HEK293 (cell line): ENCODE data around the gene CPNE8.

Experiments
- CTCF ChIA-PET: fragments of 350-600 bp; formaldehyde crosslinking; extraction: SDS; loops from one replicate; lab custom pipeline; 2021; ENCODE audit warnings: antibody characterized with exemption; lab: Yijun Ruan, JAX
- POLR2A ChIA-PET: fragments of 300-600 bp; formaldehyde crosslinking; extraction: SDS; loops from one replicate; lab custom pipeline; 2020; ENCODE audit warnings: antibody characterized with exemption, inconsistent platforms; lab: Yijun Ruan, JAX
- H3K27ac ChIP-seq: fragments of 200-500 bp; sonication (Bioruptor generic); 2 replicates; pipeline ENCODE4 v1.5.1; 2014; ENCODE audit warnings: low read depth, low read length, control low read depth, inconsistent platforms; ENCODE audit errors: extremely low read depth
- H3K36me3 ChIP-seq, 2 experiments: fragments of 200-500 bp in 1 of 2; sonication (Bioruptor generic) in 1 of 2; 1 replicate in 1 of 2; 2 replicates in 1 of 2; pipeline ENCODE4 v1.5.1; 2014 to 2017; ENCODE audit warnings: inconsistent platforms in 2 of 2, low read length in 2 of 2; ENCODE audit not compliant: control insufficient read depth in 2 of 2, insufficient read depth in 1 of 2
- H3K4me1 ChIP-seq: fragments of 200-500 bp; sonication (Bioruptor generic); 2 replicates; pipeline ENCODE4 v1.5.1; 2014; ENCODE audit warnings: mild to moderate bottlenecking, low read length, inconsistent platforms; ENCODE audit not compliant: control insufficient read depth, insufficient read depth
- H3K4me3 ChIP-seq: 2 replicates; pipeline ENCODE4 v1.5.1; 2011; ENCODE audit warnings: low read depth, mild to moderate bottlenecking, control low read depth, low read length, moderate library complexity
- H3K9me3 ChIP-seq: fragments of 200-500 bp; sonication (Bioruptor generic); 2 replicates; pipeline ENCODE4 v1.5.1; 2014; ENCODE audit warnings: low read depth, low read length, inconsistent platforms; ENCODE audit not compliant: control insufficient read depth, insufficient read depth
- GFI1B ChIP-seq: fragments of 450-650 bp; formaldehyde crosslinking; IDR thresholded peaks from 2 replicates; pipeline ENCODE4 v1.5.1; 2016; ENCODE audit warnings: missing biosample characterization, missing genetic modification characterization
- HOXD13 ChIP-seq: sonication (generic); formaldehyde crosslinking; IDR thresholded peaks from 2 replicates; pipeline ENCODE4 v1.8.0; 2022; ENCODE audit warnings: missing genetic modification reagents, borderline replicate concordance
- OVOL3 ChIP-seq: fragments of 450-650 bp; formaldehyde crosslinking; IDR thresholded peaks from 2 replicates; pipeline ENCODE4 v1.5.1; 2016; ENCODE audit warnings: missing biosample characterization, missing genetic modification characterization
- SP7 ChIP-seq: fragments of 450-650 bp; formaldehyde crosslinking; IDR thresholded peaks from 2 replicates; pipeline ENCODE4 v1.5.1; 2016; ENCODE audit warnings: missing biosample characterization, missing genetic modification characterization
- TCF7L2 ChIP-seq: IDR thresholded peaks from 2 replicates; pipeline ENCODE4 v1.6.1; 2011; ENCODE audit warnings: low read depth, mild to moderate bottlenecking, inconsistent platforms, low read length, moderate library complexity, borderline replicate concordance
- ZBTB11 ChIP-seq: fragments of 450-650 bp; formaldehyde crosslinking; conservative IDR thresholded peaks from 2 replicates; pipeline ENCODE4 v1.5.1; 2016; ENCODE audit warnings: low read depth, missing biosample characterization, missing genetic modification characterization
- ZBTB21 ChIP-seq: fragments of 450-650 bp; formaldehyde crosslinking; IDR thresholded peaks from 2 replicates; pipeline ENCODE4 v1.5.1; 2017; ENCODE audit warnings: missing biosample characterization, missing genetic modification characterization
- ZFP69B ChIP-seq: fragments of 450-650 bp; formaldehyde crosslinking; IDR thresholded peaks from 2 replicates; pipeline ENCODE4 v1.5.1; 2016; ENCODE audit warnings: missing biosample characterization, missing genetic modification characterization
- ZNF121 ChIP-seq: fragments of 450-650 bp; formaldehyde crosslinking; IDR thresholded peaks from 2 replicates; pipeline ENCODE4 v1.5.1; 2016; ENCODE audit warnings: missing biosample characterization, missing genetic modification characterization
- ZNF184 ChIP-seq: fragments of 450-650 bp; IDR thresholded peaks from 2 replicates; pipeline ENCODE4 v1.5.1; 2018; ENCODE audit warnings: missing biosample characterization, mild to moderate bottlenecking, missing genetic modification characterization
- ZNF366 ChIP-seq: fragments of 450-650 bp; formaldehyde crosslinking; conservative IDR thresholded peaks from 2 replicates; pipeline ENCODE4 v1.5.1; 2016; ENCODE audit warnings: missing biosample characterization, missing genetic modification characterization
- ZNF423 ChIP-seq: fragments of 450-650 bp; formaldehyde crosslinking; IDR thresholded peaks from 2 replicates; pipeline ENCODE4 v1.5.1; 2016; ENCODE audit warnings: missing biosample characterization, missing genetic modification characterization
- ZNF48 ChIP-seq: fragments of 450-650 bp; formaldehyde crosslinking; IDR thresholded peaks from 2 replicates; pipeline ENCODE4 v1.5.1; 2016; ENCODE audit warnings: missing biosample characterization, missing genetic modification characterization
- ZNF514 ChIP-seq: fragments of 450-650 bp; formaldehyde crosslinking; IDR thresholded peaks from 2 replicates; pipeline ENCODE4 v1.5.1; 2016; ENCODE audit warnings: missing biosample characterization, missing genetic modification characterization
- ZNF560 ChIP-seq: fragments of 450-650 bp; formaldehyde crosslinking; IDR thresholded peaks from 2 replicates; pipeline ENCODE4 v1.5.1; 2017; ENCODE audit warnings: missing biosample characterization, missing genetic modification characterization, borderline replicate concordance
- ZNF596 ChIP-seq: fragments of 450-650 bp; IDR thresholded peaks from 2 replicates; pipeline ENCODE4 v1.5.0; 2018; ENCODE audit warnings: missing biosample characterization, mild to moderate bottlenecking, missing genetic modification characterization, moderate library complexity
- ZNF626 ChIP-seq: fragments of 450-650 bp; sonication (Bioruptor Pico); formaldehyde crosslinking; IDR thresholded peaks from 2 replicates; pipeline ENCODE4 v1.5.1; 2018; ENCODE audit warnings: missing biosample characterization, missing genetic modification characterization, inconsistent platforms
- ZNF664 ChIP-seq: fragments of 450-650 bp; formaldehyde crosslinking; IDR thresholded peaks from 2 replicates; pipeline ENCODE4 v1.5.1; 2016; ENCODE audit warnings: missing biosample characterization, missing genetic modification characterization
- ZNF837 ChIP-seq: fragments of 450-650 bp; formaldehyde crosslinking; IDR thresholded peaks from 2 replicates; pipeline ENCODE4 v1.5.1; 2016; ENCODE audit warnings: missing biosample characterization, missing genetic modification characterization
- ZNF843 ChIP-seq: fragments of 450-650 bp; formaldehyde crosslinking; IDR thresholded peaks from 2 replicates; pipeline ENCODE4 v1.5.1; 2016; ENCODE audit warnings: missing biosample characterization, missing genetic modification characterization
- TF ChIP-seq, protein P1 (sequence below): fragments of 450-650 bp; formaldehyde crosslinking; IDR thresholded peaks from 2 replicates; pipeline ENCODE4 v1.5.0; 2017; ENCODE audit warnings: missing biosample characterization, missing genetic modification characterization, borderline replicate concordance
- TF ChIP-seq, protein P2 (sequence below): fragments of 450-650 bp; formaldehyde crosslinking; IDR thresholded peaks from 2 replicates; pipeline ENCODE4; 2016; ENCODE audit warnings: missing biosample characterization, missing genetic modification characterization

The CPNE8 gene

GRCh38 chr12:38934078-38934584 lies 28.7 kb upstream of the CPNE8 start:
- ChIA-PET POLR2A (no interaction called here), CTCF (interaction anchor here (0.5 to 2.5 kb wide), 6 partner anchors 13 to 755 kb away, joined by 3 to 7 read pairs (median 4); no protein-coding TSS in a partner anchor)
- H3K27ac ChIP-seq: no peak overlapping the region
- no peak overlapping the region for H3K4me3 ChIP-seq
- TF ChIP-seq ZNF423 (tag by site-specific recombination): no peak
- TF ChIP-seq SP7 (tag by site-specific recombination): no peak
- TF ChIP-seq ZNF596: no peak
- no peak for TF ChIP-seq ZNF514 (tag by site-specific recombination)
- no peak for TF ChIP-seq ZNF184 (tag by site-specific recombination)
- no peak for TF ChIP-seq HOXD13 (CRISPR knock-in tag)
- TF ChIP-seq, protein P1, sequence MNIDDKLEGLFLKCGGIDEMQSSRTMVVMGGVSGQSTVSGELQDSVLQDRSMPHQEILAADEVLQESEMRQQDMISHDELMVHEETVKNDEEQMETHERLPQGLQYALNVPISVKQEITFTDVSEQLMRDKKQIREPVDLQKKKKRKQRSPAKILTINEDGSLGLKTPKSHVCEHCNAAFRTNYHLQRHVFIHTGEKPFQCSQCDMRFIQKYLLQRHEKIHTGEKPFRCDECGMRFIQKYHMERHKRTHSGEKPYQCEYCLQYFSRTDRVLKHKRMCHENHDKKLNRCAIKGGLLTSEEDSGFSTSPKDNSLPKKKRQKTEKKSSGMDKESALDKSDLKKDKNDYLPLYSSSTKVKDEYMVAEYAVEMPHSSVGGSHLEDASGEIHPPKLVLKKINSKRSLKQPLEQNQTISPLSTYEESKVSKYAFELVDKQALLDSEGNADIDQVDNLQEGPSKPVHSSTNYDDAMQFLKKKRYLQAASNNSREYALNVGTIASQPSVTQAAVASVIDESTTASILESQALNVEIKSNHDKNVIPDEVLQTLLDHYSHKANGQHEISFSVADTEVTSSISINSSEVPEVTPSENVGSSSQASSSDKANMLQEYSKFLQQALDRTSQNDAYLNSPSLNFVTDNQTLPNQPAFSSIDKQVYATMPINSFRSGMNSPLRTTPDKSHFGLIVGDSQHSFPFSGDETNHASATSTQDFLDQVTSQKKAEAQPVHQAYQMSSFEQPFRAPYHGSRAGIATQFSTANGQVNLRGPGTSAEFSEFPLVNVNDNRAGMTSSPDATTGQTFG (tag by site-specific recombination): no peak
- TF ChIP-seq, protein P2, sequence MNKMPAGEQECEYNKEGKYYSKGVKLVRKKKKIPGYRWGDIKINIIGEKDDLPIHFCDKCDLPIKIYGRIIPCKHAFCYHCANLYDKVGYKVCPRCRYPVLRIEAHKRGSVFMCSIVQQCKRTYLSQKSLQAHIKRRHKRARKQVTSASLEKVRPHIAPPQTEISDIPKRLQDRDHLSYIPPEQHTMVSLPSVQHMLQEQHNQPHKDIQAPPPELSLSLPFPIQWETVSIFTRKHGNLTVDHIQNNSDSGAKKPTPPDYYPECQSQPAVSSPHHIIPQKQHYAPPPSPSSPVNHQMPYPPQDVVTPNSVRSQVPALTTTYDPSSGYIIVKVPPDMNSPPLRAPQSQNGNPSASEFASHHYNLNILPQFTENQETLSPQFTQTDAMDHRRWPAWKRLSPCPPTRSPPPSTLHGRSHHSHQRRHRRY (tag by site-specific recombination): no peak
- TF ChIP-seq ZNF837 (tag by site-specific recombination): no peak
- H3K4me1 ChIP-seq: no peaks in the 10 kb centered on the region
- no peaks in the 10 kb centered on the region for H3K9me3 ChIP-seq
- H3K36me3 ChIP-seq: no peaks in the 10 kb centered on the region

- TF ChIP-seq ZFP69B (tag by site-specific recombination) (no peak), OVOL3 (tag by site-specific recombination) (no peak), TCF7L2 (no peak), ZNF664 (tag by site-specific recombination) (no peak), HOXD13 (CRISPR knock-in tag) (no peak), ZNF366 (tag by site-specific recombination) (no peak), ZNF843 (no peak), ZNF560 (tag by site-specific recombination) (no peak), ZNF121 (tag by site-specific recombination) (no peak), GFI1B (tag by site-specific recombination) (no peak), ZNF626 (no peak), ZBTB11 (no peak), ZNF48 (no peak), ZBTB21 (no peak)
- H3K27ac ChIP-seq: no peak overlapping the region
- no peak overlapping the region for H3K4me3 ChIP-seq
- H3K4me1 ChIP-seq: no peaks in the 10 kb centered on the region
- ChIA-PET POLR2A (interaction anchor here (0.7 kb wide), 1 partner anchor 11 kb away, joined by 3 read pairs; no protein-coding TSS in a partner anchor), CTCF (interaction anchor here (0.9 to 2.5 kb wide), 4 partner anchors 8 to 341 kb away, joined by 3 to 7 read pairs (median 4); no protein-coding TSS in a partner anchor)
- H3K36me3 ChIP-seq: no peaks in the 10 kb centered on the region
- H3K9me3 ChIP-seq: no peaks in the 10 kb centered on the region
Measured at GRCh38 chr12:38932320-38932719, 26.9 kb upstream of the CPNE8 start.
